K562 (cell line): ENCODE results near the gene HMGA1. TPM values are rescaled to one million over a fixed set of nuclear protein-coding genes. Genes with fewer than 3 reads are reported as not detected.

Experiments used
- EGR1 ChIP-seq: fragments of 450-650 bp; conservative IDR thresholded peaks from 2 replicates; pipeline ENCODE4 v1.6.1; 2017; ENCODE audit warnings: mild to moderate bottlenecking
- GABPB1 ChIP-seq: sonication (generic); formaldehyde crosslinking; IDR thresholded peaks from 2 replicates; pipeline ENCODE4 v1.8.0; 2022; ENCODE audit warnings: mild to moderate bottlenecking, missing genetic modification reagents
- HMGN3 ChIP-seq: IDR thresholded peaks from 2 replicates; pipeline ENCODE4 v1.6.1; 2011; ENCODE audit warnings: borderline replicate concordance, low read depth, mild to moderate bottlenecking, mixed read lengths, low read length; ENCODE audit not compliant: insufficient read length; ENCODE audit errors: extremely low read depth
- NFE2 ChIP-seq: IDR thresholded peaks from 2 replicates; pipeline ENCODE4 v1.6.1; 2014; ENCODE audit warnings: antibody characterized with exemption, low read depth
- NR2C2 ChIP-seq, 2 experiments: fragments of 200-800 bp in 1 of 2; sonication (Bioruptor generic) in 1 of 2; sonication (generic) in 1 of 2; formaldehyde crosslinking in 1 of 2; IDR thresholded peaks; 2 replicates each; pipeline versions ENCODE4 v1.6.1 to v1.8.0; 2016 to 2022; ENCODE audit warnings: mild to moderate bottlenecking in 1 of 2, missing compliant biosample characterization in 1 of 2, missing genetic modification characterization in 1 of 2, missing genetic modification reagents in 1 of 2
- PATZ1 ChIP-seq: fragments of 250-450 bp; sonication (Bioruptor Pico); IDR thresholded peaks from 2 replicates; pipeline ENCODE4 v1.5.0; 2020; ENCODE audit warnings: mild to moderate bottlenecking, borderline replicate concordance
- PHF20 ChIP-seq: fragments of 450-650 bp; IDR thresholded peaks from 2 replicates; pipeline ENCODE4 v1.6.1; 2018; ENCODE audit not compliant: partially characterized antibody
- PHTF2 ChIP-seq: fragments of 250-450 bp; sonication (Bioruptor Pico); IDR thresholded peaks from 2 replicates; pipeline ENCODE4 v1.5.0; 2021; ENCODE audit warnings: mild to moderate bottlenecking
- POLR2G ChIP-seq: fragments of 200-400 bp; formaldehyde crosslinking; IDR thresholded peaks from 2 replicates; pipeline ENCODE4 v1.6.1; 2017; ENCODE audit warnings: low read depth, mild to moderate bottlenecking, antibody characterized with exemption, low read length, moderate library complexity
- SPI1 ChIP-seq: IDR thresholded peaks from 2 replicates; pipeline ENCODE4 v1.6.1; 2011; ENCODE audit warnings: low read depth, low read length, control low read depth, borderline replicate concordance
- TAF1 ChIP-seq: IDR thresholded peaks from 2 replicates; pipeline ENCODE4 v1.6.1; 2011; ENCODE audit warnings: mild to moderate bottlenecking, low read length, moderate library complexity; ENCODE audit not compliant: insufficient read depth, control insufficient read depth, severe bottlenecking; ENCODE audit errors: extremely low read depth
- ZBTB7A ChIP-seq: IDR thresholded peaks from 2 replicates; pipeline ENCODE4 v1.6.1; 2011; ENCODE audit warnings: low read depth, mild to moderate bottlenecking, low read length, moderate library complexity, borderline replicate concordance; ENCODE audit not compliant: control insufficient read depth
- ZFP30 ChIP-seq: fragments of 250-450 bp; sonication (Bioruptor Pico); IDR thresholded peaks from 2 replicates; pipeline ENCODE4 v1.8.0; 2022; ENCODE audit warnings: moderate library complexity, mild to moderate bottlenecking, inconsistent platforms, borderline replicate concordance
- ZNF583 ChIP-seq: fragments of 250-450 bp; sonication (Bioruptor Pico); IDR thresholded peaks from 2 replicates; pipeline ENCODE4 v1.4.0; 2020
- ZNF76 ChIP-seq: fragments of 250-450 bp; sonication (Bioruptor Pico); IDR thresholded peaks from 2 replicates; pipeline ENCODE4 v1.4.0; 2020; ENCODE audit warnings: mild to moderate bottlenecking, moderate library complexity, borderline replicate concordance
- polyA plus RNA-seq, 8 experiments: library from polyadenylated mRNA; depleted of rRNA in 4 of 8; stranded (reverse) in 5 of 8; unstranded in 3 of 8; fragments of >200 nt; fragmentation: Nextera tagmentation in 2 of 8; fragmentation: Illumina TruSeq in 1 of 8; extraction: Ambion mirVana in 2 of 8; extraction: Trizol in 1 of 8; gene quantifications; 2 replicates each; pipeline versions ENCODE4 v1.2.1 to v1.2.3, GENCODE V29; 2011 to 2014; ENCODE audit warnings: inconsistent platforms in 1 of 8, missing spikeins in 1 of 8
- total RNA-seq, 7 experiments: library from RNA; depleted of rRNA in 6 of 7; stranded (reverse); fragments of >200 nt in 6 of 7; fragmentation: Illumina TruSeq in 2 of 7; extraction: Trizol in 2 of 7; gene quantifications; 2 replicates each; pipeline versions ENCODE4 v1.2.1 to v1.2.3, GENCODE V29; 2011 to 2021; ENCODE audit warnings: low replicate concordance in 1 of 7
- TF ChIP-seq, protein P1 (sequence below), 2 experiments: fragments of 450-650 bp in 1 of 2; sonication (generic) in 1 of 2; formaldehyde crosslinking in 1 of 2; IDR thresholded peaks in 1 of 2; conservative IDR thresholded peaks in 1 of 2; 2 replicates each; pipeline versions ENCODE4 v1.6.1 to v1.8.1; 2016 to 2023; ENCODE audit warnings: mild to moderate bottlenecking in 2 of 2, moderate library complexity in 2 of 2, inconsistent platforms in 1 of 2, missing genetic modification reagents in 1 of 2
- TF ChIP-seq, protein P2 (sequence below): fragments of 450-650 bp; formaldehyde crosslinking; IDR thresholded peaks from 2 replicates; pipeline ENCODE4 v1.4.0; 2020; ENCODE audit warnings: mild to moderate bottlenecking, mixed read lengths
- TF ChIP-seq, protein P3 (sequence below): fragments of 200-800 bp; sonication (Bioruptor generic); IDR thresholded peaks from 2 replicates; pipeline ENCODE4 v1.6.1; 2017; ENCODE audit warnings: missing genetic modification characterization, missing compliant biosample characterization

HMGA1 gene
- total and polyA plus RNA-seq, 9 of the 15 experiments (the other 6 are each of a cell fraction or from before 2014, with no cell fraction given), result 27.8 to 1,947 (median 594) TPM

- 0 out of 2 replicates have a peak, but pooled peaks have one; percentile 72 for TF ChIP-seq NR2C2 (CRISPR knock-in tag; IDR thresholded peaks at IDR 0.05)
- peak; percentile 90 for TF ChIP-seq NR2C2 (tag; IDR thresholded peaks at IDR 0.05)
- peak; percentile 99 for TF ChIP-seq EGR1
- TF ChIP-seq, protein P1, sequence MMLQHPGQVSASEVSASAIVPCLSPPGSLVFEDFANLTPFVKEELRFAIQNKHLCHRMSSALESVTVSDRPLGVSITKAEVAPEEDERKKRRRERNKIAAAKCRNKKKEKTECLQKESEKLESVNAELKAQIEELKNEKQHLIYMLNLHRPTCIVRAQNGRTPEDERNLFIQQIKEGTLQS (IDR thresholded peaks at IDR 0.05), result peak; percentile 69
- TF ChIP-seq, protein P1 (CRISPR knock-in tag; conservative IDR thresholded peaks at IDR 0.05), result no peak
- 0 out of 2 replicates have a peak, but pooled peaks have one; percentile 32 for TF ChIP-seq PATZ1 (CRISPR knock-in tag)
- TF ChIP-seq SPI1, result peak; percentile 79
- no peak for TF ChIP-seq PHTF2 (CRISPR knock-in tag)
- 0 out of 2 replicates have a peak, but pooled peaks have one; percentile 45 for TF ChIP-seq ZNF583 (CRISPR knock-in tag)
- peak; percentile 87 for TF ChIP-seq POLR2G
- peak; percentile 69 for TF ChIP-seq TAF1
- TF ChIP-seq, protein P2, sequence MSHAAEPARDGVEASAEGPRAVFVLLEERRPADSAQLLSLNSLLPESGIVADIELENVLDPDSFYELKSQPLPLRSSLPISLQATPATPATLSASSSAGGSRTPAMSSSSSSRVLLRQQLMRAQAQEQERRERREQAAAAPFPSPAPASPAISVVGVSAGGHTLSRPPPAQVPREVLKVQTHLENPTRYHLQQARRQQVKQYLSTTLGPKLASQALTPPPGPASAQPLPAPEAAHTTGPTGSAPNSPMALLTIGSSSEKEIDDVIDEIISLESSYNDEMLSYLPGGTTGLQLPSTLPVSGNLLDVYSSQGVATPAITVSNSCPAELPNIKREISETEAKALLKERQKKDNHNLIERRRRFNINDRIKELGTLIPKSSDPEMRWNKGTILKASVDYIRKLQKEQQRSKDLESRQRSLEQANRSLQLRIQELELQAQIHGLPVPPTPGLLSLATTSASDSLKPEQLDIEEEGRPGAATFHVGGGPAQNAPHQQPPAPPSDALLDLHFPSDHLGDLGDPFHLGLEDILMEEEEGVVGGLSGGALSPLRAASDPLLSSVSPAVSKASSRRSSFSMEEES (CRISPR knock-in tag), result no peak
- TF ChIP-seq PHF20, result peak; percentile 64
- TF ChIP-seq, protein P3, sequence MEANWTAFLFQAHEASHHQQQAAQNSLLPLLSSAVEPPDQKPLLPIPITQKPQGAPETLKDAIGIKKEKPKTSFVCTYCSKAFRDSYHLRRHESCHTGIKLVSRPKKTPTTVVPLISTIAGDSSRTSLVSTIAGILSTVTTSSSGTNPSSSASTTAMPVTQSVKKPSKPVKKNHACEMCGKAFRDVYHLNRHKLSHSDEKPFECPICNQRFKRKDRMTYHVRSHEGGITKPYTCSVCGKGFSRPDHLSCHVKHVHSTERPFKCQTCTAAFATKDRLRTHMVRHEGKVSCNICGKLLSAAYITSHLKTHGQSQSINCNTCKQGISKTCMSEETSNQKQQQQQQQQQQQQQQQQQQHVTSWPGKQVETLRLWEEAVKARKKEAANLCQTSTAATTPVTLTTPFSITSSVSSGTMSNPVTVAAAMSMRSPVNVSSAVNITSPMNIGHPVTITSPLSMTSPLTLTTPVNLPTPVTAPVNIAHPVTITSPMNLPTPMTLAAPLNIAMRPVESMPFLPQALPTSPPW (CRISPR knock-in tag), result peak; percentile 98
- no peak for TF ChIP-seq ZFP30
- TF ChIP-seq ZBTB7A, result peak; percentile 93
- TF ChIP-seq NFE2, result peak; percentile 81
- peak; percentile 64 for TF ChIP-seq GABPB1 (CRISPR knock-in tag)
- TF ChIP-seq HMGN3, result peak; percentile 93
- TF ChIP-seq ZNF76, result peak; percentile 72; the same call in 1 of the 2 replicates
These were observed 12.4 kb upstream of the HMGA1 start (continued) for GRCh38 chr6:34223956-34224940.
